H9 (cell line): ENCODE results near the gene EIF3M. TPM values are rescaled to one million over a fixed set of nuclear protein-coding genes. Genes with fewer than 3 reads are reported as not detected.

ENCODE experiments used
- DNase-seq: peaks from one replicate; pipeline ENCODE4 v3.0.0-alpha.2; 2017
- H2AFZ ChIP-seq: one replicate; pipeline ENCODE4 v1.6.1; 2013; ENCODE audit warnings: mild to moderate bottlenecking, low read length, control low read depth, moderate library complexity
- H2AK5ac ChIP-seq: 2 replicates; pipeline ENCODE4 v1.6.1; 2013; ENCODE audit warnings: low read length, control low read depth, mixed read lengths; ENCODE audit not compliant: insufficient read length
- H2BK120ac ChIP-seq: one replicate; pipeline ENCODE4 v1.6.1; 2013; ENCODE audit warnings: low read depth, mild to moderate bottlenecking, low read length, control low read depth, inconsistent platforms; ENCODE audit not compliant: poor library complexity, severe bottlenecking
- H2BK12ac ChIP-seq: 2 replicates; pipeline ENCODE4 v1.6.1; 2013; ENCODE audit warnings: low read length, control low read depth, mixed read lengths, low read depth; ENCODE audit not compliant: insufficient read length
- H2BK15ac ChIP-seq: 2 replicates; pipeline ENCODE4 v1.6.1; 2013; ENCODE audit warnings: low read depth, low read length, control low read depth
- H2BK20ac ChIP-seq: one replicate; pipeline ENCODE4 v1.6.1; 2013; ENCODE audit warnings: low read depth, mild to moderate bottlenecking, low read length, control low read depth, inconsistent platforms; ENCODE audit not compliant: poor library complexity, severe bottlenecking
- H2BK5ac ChIP-seq: 2 replicates; pipeline ENCODE4 v1.6.1; 2013; ENCODE audit warnings: low read length, control low read depth, mixed read lengths; ENCODE audit not compliant: insufficient read length
- H3K14ac ChIP-seq: 2 replicates; pipeline ENCODE4 v1.6.1; 2013; ENCODE audit warnings: low read length, control low read depth; ENCODE audit not compliant: insufficient read depth
- H3K18ac ChIP-seq: 2 replicates; pipeline ENCODE4 v1.6.1; 2013; ENCODE audit warnings: low read depth, mild to moderate bottlenecking, mixed read lengths, low read length, control low read depth; ENCODE audit not compliant: insufficient read length
- H3K23ac ChIP-seq: 2 replicates; pipeline ENCODE4 v1.6.1; 2013; ENCODE audit warnings: low read length, control low read depth, mixed read lengths, low read depth; ENCODE audit not compliant: insufficient read length
- H3K23me2 ChIP-seq: 2 replicates; pipeline ENCODE4 v1.6.1; 2013; ENCODE audit warnings: low read depth, mild to moderate bottlenecking, mixed read lengths, low read length, control low read depth; ENCODE audit not compliant: insufficient read length, poor library complexity, severe bottlenecking
- H3K27ac ChIP-seq: 2 replicates; pipeline ENCODE4 v1.5.1; 2013; ENCODE audit warnings: low read length, control low read depth, mixed read lengths, low read depth; ENCODE audit not compliant: insufficient read length
- H3K27me3 ChIP-seq: 2 replicates; pipeline ENCODE4 v1.6.1; 2013; ENCODE audit warnings: low read length, control low read depth, inconsistent platforms; ENCODE audit not compliant: insufficient read depth
- H3K4ac ChIP-seq: 2 replicates; pipeline ENCODE4 v1.6.1; 2013; ENCODE audit warnings: low read depth, mild to moderate bottlenecking, control low read depth, inconsistent platforms, low read length, moderate library complexity
- H3K4me1 ChIP-seq: 2 replicates; pipeline ENCODE4 v1.6.1; 2013; ENCODE audit warnings: low read length, control low read depth, inconsistent platforms; ENCODE audit not compliant: insufficient read depth
- H3K4me2 ChIP-seq: 2 replicates; pipeline ENCODE4 v1.6.1; 2013; ENCODE audit warnings: low read length, control low read depth, mixed read lengths; ENCODE audit not compliant: insufficient read length, insufficient read depth
- H3K56ac ChIP-seq: 2 replicates; pipeline ENCODE4 v1.6.1; 2013; ENCODE audit warnings: low read depth, mild to moderate bottlenecking, mixed read lengths, low read length, control low read depth; ENCODE audit not compliant: insufficient read length
- H3K79me1 ChIP-seq: 2 replicates; pipeline ENCODE4 v1.6.1; 2013; ENCODE audit warnings: low read depth, mild to moderate bottlenecking, moderate library complexity, low read length, control low read depth, inconsistent platforms; ENCODE audit not compliant: insufficient read depth, poor library complexity, severe bottlenecking
- H3K79me2 ChIP-seq: 2 replicates; pipeline ENCODE4 v1.6.1; 2013; ENCODE audit warnings: low read length, control low read depth, inconsistent platforms; ENCODE audit not compliant: insufficient read depth
- H3K9ac ChIP-seq: 2 replicates; pipeline ENCODE4 v1.6.1; 2013; ENCODE audit warnings: low read length, control low read depth, mixed read lengths; ENCODE audit not compliant: insufficient read length; ENCODE audit errors: extremely low read depth
- H3K9me3 ChIP-seq: one replicate; pipeline ENCODE4 v1.6.1; 2013; ENCODE audit warnings: low read depth, low read length, inconsistent platforms; ENCODE audit not compliant: control insufficient read depth
- H3T11ph ChIP-seq: one replicate; pipeline ENCODE4 v1.6.1; 2013; ENCODE audit warnings: mild to moderate bottlenecking, low read length, control low read depth, inconsistent platforms
- H4K20me1 ChIP-seq: one replicate; pipeline ENCODE4 v1.6.1; 2013; ENCODE audit not compliant: control insufficient read depth, insufficient read length, insufficient read depth
- H4K5ac ChIP-seq: 2 replicates; pipeline ENCODE4 v1.6.1; 2013; ENCODE audit warnings: low read depth, mild to moderate bottlenecking, mixed read lengths, low read length, control low read depth; ENCODE audit not compliant: insufficient read length
- H4K8ac ChIP-seq: replicated peaks from 2 replicates; pipeline ENCODE4 v1.6.1; 2013; ENCODE audit warnings: low read length, control low read depth, mixed read lengths, low read depth; ENCODE audit not compliant: insufficient read length
- H4K91ac ChIP-seq: 2 replicates; pipeline ENCODE4 v1.6.1; 2013; ENCODE audit warnings: low read depth, mild to moderate bottlenecking, moderate library complexity, mixed read lengths, low read length, control low read depth; ENCODE audit not compliant: insufficient read length
- H3K27ac Mint-ChIP-seq, 3 experiments: 2 replicates in 2 of 3; 3 replicates in 1 of 3; pipeline ENCODE4 v1.8.0; 2020 to 2021; ENCODE audit warnings: mixed read lengths in 3 of 3, mild to moderate bottlenecking in 1 of 3, moderate library complexity in 1 of 3
- H3K27me3 Mint-ChIP-seq: 2 replicates; pipeline ENCODE4 v1.8.0; 2021; ENCODE audit warnings: low read depth, mild to moderate bottlenecking, moderate library complexity, mixed read lengths
- H3K36me3 Mint-ChIP-seq, 3 experiments: 2 replicates in 2 of 3; 3 replicates in 1 of 3; pipeline ENCODE4 v1.8.0; 2020 to 2021; ENCODE audit warnings: low read depth in 3 of 3, mixed read lengths in 3 of 3; ENCODE audit not compliant: insufficient read depth in 1 of 3
- H3K4me1 Mint-ChIP-seq, 2 experiments: 2 replicates each; pipeline ENCODE4 v1.8.0; 2020; ENCODE audit warnings: mixed read lengths in 2 of 2
- H3K4me3 Mint-ChIP-seq, 2 experiments: 2 replicates in 1 of 2; 3 replicates in 1 of 2; pipeline ENCODE4 v1.8.0; 2020 to 2021; ENCODE audit warnings: mild to moderate bottlenecking in 2 of 2, mixed read lengths in 2 of 2, moderate library complexity in 1 of 2
- H3K9me3 Mint-ChIP-seq, 2 experiments: 2 replicates in 1 of 2; 3 replicates in 1 of 2; pipeline ENCODE4 v1.8.0; 2020; ENCODE audit warnings: mild to moderate bottlenecking in 2 of 2, mixed read lengths in 2 of 2, moderate library complexity in 1 of 2
- total RNA-seq: library from RNA; stranded (reverse); gene quantifications from 2 replicates; pipeline ENCODE4 v1.2.1, GENCODE V29; 2021
- TF ChIP-seq, protein P1 (sequence below): fragments of 200-600 bp; sonication (generic); conservative IDR thresholded peaks from 3 replicates; pipeline ENCODE4 v1.8.0; 2021; ENCODE audit warnings: antibody characterized with exemption, mild to moderate bottlenecking

Gene EIF3M
- total RNA-seq, 1 experiment from 2014 or later, result 365 TPM

DNA sequence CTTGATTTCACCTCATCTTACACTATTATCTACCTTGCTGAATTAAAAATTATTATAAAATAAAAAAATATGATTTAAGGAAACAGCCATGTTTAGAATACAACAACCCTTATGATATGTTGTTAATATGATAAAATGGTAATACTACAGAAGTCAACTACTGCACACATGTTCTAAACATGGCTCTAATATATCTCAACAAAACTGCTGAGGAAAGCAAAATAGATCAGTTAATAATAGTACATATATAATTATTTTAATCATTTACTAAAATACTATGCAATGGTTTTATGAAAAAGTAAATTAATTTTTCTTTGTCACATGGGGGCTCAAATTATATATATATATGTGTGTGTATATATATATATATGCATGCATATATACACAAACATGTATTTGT, 57.7 kb downstream of the EIF3M start:
- Histone ChIP-seq H3K4ac (no peak overlapping the region), H3K4me2 (no peak overlapping the region), H3K9ac (no peak overlapping the region), H3K14ac (no peak overlapping the region), H3K23ac (no peak overlapping the region), H4K91ac (no peak overlapping the region), H2AK5ac (no peak overlapping the region), H3K79me1 (no peaks in the 10 kb centered on the region), H3T11ph (no peak overlapping the region), H3K9me3 (no peaks in the 10 kb centered on the region), H3K23me2 (no peaks in the 10 kb centered on the region), H3K27ac (no peak overlapping the region), H3K79me2 (no peaks in the 10 kb centered on the region), H3K4me1 (no peaks in the 10 kb centered on the region), H4K5ac (no peak overlapping the region), H2BK20ac (no peak overlapping the region), H2BK5ac (no peak overlapping the region), H4K20me1 (no peaks in the 10 kb centered on the region), H2BK15ac (no peak overlapping the region), H4K8ac (no peak overlapping the region), H3K27me3 (no peaks in the 10 kb centered on the region), H3K56ac (no peak overlapping the region), H2BK12ac (no peak overlapping the region), H2BK120ac (no peak overlapping the region), H2AFZ (no peak overlapping the region), H3K18ac (no peak overlapping the region)
- Mint-ChIP-seq H3K4me3 (no peak overlapping the region), H3K27me3 (no peaks in the 10 kb centered on the region; the same call in 1 of the 2 replicates), H3K36me3 (no peaks in the 10 kb centered on the region), H3K9me3 (no peaks in the 10 kb centered on the region), H3K4me1 (no peaks in the 10 kb centered on the region), H3K27ac (no peak overlapping the region)
- TF ChIP-seq, protein P1, sequence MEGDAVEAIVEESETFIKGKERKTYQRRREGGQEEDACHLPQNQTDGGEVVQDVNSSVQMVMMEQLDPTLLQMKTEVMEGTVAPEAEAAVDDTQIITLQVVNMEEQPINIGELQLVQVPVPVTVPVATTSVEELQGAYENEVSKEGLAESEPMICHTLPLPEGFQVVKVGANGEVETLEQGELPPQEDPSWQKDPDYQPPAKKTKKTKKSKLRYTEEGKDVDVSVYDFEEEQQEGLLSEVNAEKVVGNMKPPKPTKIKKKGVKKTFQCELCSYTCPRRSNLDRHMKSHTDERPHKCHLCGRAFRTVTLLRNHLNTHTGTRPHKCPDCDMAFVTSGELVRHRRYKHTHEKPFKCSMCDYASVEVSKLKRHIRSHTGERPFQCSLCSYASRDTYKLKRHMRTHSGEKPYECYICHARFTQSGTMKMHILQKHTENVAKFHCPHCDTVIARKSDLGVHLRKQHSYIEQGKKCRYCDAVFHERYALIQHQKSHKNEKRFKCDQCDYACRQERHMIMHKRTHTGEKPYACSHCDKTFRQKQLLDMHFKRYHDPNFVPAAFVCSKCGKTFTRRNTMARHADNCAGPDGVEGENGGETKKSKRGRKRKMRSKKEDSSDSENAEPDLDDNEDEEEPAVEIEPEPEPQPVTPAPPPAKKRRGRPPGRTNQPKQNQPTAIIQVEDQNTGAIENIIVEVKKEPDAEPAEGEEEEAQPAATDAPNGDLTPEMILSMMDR, result no peak
- no peak for DNase-seq
